ENCODE data around the gene WDR35. TPM values are rescaled to one million over a fixed set of nuclear protein-coding genes. Genes with fewer than 3 reads are reported as not detected.

WDR35 gene
- total RNA-seq, 1 donor: 21.0 TPM

DNA sequence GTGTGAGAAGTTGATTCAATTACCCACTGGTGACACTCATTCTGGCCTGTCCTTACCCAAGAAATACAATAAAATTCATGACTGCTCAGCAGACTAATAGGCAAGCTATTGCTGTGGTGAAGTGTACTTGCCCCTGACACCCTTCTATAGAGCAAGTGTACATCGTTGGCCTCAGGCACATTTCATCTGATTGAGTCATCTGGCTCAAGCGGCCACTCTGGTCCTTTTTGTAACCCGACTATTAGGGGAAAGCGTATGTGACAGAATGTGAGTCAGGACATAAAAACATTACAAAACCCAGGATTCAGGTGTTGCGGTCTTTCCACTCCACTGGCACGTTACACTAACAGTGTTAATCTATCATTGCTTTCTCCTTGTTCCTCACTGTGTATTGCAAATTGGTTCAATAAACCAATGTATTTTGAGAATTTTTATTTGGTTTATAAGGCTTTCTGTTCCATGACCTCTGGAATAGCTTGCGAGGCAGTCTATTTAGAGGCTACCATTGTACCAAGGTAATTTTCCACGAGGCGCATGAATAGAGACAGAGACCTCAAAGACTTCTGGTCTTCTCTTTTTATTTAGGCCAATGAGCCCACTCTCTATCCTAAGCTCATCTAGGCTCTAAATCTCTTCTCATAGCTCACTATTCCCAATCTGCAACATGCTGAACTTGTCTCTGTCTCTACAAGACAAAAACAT, 77.9 kb downstream of the WDR35 start:
- H3K4me3 ChIP-seq (ENCODE audit: low read depth, low read length): no peak overlapping the region
- no peak for TF ChIP-seq CTCF (IDR thresholded peaks at IDR 0.05; ENCODE audit: insufficient read depth, low read length)
- DNase-seq (ENCODE audit: low read depth): peak; percentile 36

- no peak for TF ChIP-seq CTCF (IDR thresholded peaks at IDR 0.05; ENCODE audit: insufficient read depth, low read length)
- DNase-seq (ENCODE audit: low read depth): no peak
- H3K4me3 ChIP-seq (ENCODE audit: low read depth, low read length): peak overlapping the region; percentile 94
These were observed 87.6 kb downstream of the WDR35 start for GRCh38 chr2:19902216-19902740.

GRCh38 chr2:19901442-19902215, 88.3 kb downstream of the WDR35 start, which contains the start of gene TTC32:
Gene TTC32, minus strand, starts transcription at chr2:19901983. Its CDS starts 129 bp downstream, at chr2:19901854.
- H3K4me3 ChIP-seq (ENCODE audit: low read depth, low read length): peak within 1 kb of the TSS; percentile 94
- peak; percentile 97 for DNase-seq (ENCODE audit: low read depth)
- peak; percentile 0 for TF ChIP-seq CTCF (IDR thresholded peaks at IDR 0.05; ENCODE audit: insufficient read depth, low read length)

DNA sequence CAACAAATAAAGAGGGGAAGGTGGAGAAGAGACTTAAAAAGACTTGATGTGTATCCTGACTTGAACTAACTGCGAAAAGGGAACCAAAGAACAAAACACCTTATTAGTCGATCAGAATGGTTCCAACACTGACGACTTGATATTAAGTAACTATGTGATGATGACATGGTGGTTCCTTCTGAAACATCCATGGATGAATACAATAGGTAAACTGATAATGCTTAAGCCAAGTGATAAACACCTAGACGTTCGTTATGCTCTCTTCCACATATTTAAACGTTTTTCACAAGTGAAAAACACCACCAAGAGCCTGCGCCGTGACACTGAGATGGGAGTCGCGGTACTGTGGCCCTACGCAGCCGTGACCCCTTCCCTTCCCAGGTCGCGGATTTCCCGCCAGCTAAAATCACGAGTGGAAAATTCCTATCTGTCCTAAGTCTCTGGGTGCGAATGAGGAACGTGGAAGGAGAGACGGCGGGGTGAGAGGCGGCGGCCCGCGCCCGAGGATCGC, 88.9 kb downstream of the WDR35 start:
- TF ChIP-seq CTCF (IDR thresholded peaks at IDR 0.05; ENCODE audit: insufficient read depth, low read length): no peak
- peak overlapping the region; percentile 94 for H3K4me3 ChIP-seq (ENCODE audit: low read depth, low read length)
- peak; percentile 44 for DNase-seq (ENCODE audit: low read depth)

DNA sequence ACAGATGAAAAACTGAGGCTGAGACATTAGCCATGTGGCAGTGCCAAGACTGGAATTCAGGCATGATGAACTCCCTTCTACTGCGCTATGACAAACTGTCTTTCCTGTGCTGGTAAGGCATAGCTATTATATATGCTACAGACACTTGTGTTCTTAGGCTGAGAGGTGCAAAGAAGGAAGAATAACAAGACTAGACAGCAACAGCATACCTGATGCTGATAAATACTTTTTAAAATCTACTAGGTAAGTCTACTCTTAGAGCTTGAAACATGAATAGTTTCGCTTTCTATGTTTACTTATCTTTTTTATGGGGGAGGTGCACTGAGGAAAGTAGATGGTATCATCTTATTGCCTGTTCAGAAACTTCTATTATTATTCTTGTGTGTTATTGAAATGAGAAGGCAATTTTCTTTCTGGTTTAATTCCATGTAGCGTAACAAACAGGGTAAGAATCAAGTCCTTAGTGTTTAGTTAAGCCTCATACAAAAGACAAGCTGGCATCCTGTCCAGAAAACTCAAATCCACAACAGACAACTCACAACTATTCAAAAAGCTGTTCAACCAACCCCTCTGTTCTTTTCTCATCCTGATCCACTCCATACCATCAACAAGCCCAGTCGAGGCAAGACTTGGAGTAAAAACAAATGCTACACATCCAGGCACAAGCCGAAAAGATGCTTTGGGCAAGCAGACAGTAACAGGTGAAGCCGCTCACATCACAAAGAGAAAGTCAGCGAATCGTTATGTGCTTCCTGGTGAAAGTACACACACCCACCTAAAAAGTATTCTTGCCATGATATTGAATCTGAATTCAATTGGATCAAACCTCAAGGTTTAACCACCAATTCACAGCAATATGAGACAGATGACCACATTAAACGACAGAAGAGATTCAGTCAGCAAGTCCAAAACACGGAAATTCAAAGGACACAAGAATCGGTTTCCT, 89.6 kb downstream of the WDR35 start:
- no peak for DNase-seq (ENCODE audit: low read depth)
- no peak for TF ChIP-seq CTCF (IDR thresholded peaks at IDR 0.05; ENCODE audit: insufficient read depth, low read length)
- H3K4me3 ChIP-seq (ENCODE audit: low read depth, low read length): peak overlapping the region; percentile 94

All from fibroblast of the aortic adventitia (primary cell).